DND-41 (cell line): ENCODE data around the gene MAT1A.

Source experiments
- CTCF ChIP-seq: IDR thresholded peaks from 2 replicates; pipeline ENCODE4 v1.5.1; 2012; ENCODE audit warnings: borderline replicate concordance, low read length, moderate library complexity, mild to moderate bottlenecking; ENCODE audit not compliant: poor library complexity, severe bottlenecking; ENCODE audit errors: extremely low read depth
- EZH2 ChIP-seq: IDR thresholded peaks from 3 replicates; pipeline ENCODE4 v1.6.1; 2012; ENCODE audit warnings: borderline replicate concordance, low read depth, mild to moderate bottlenecking, moderate library complexity, low read length, inconsistent platforms; ENCODE audit not compliant: severe bottlenecking

- TF ChIP-seq CTCF (no peak), EZH2 (no peak)
Observed at GRCh38 chr10:80290474-80291220, 1.2 kb upstream of the MAT1A start.
